ENCODE measurements around the gene KLHL18.

DNA sequence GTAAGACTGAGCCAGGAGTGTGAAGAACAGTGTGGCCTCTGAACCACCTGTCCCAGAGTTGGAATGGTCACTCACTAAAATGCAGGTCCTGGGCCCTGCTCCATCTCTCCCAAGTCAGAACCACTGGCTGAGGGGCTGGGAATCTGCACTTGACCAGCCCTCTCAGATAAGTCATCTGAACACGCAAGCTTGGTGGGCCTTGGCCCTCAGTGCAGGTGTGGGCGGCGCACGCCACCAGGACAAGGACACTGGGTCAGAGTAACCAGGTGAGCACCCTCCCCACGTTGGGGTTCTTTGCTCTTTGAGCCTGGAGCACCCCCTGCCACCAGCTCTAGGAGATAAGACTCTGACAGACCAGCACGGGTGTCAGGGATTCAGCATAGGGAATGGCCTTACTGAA is 42.8 kb upstream of the KLHL18 start:
- TF ChIP-seq EZH2phosphoT487 (IDR thresholded peaks at IDR 0.05; ENCODE audit: insufficient read depth, low read depth) (no peak), EZH2 (IDR thresholded peaks at IDR 0.05; ENCODE audit: insufficient read depth, poor library complexity, severe bottlenecking) (no peak)
